Panc1 (cell line): ENCODE results near the gene DGKG.
A peak's percentile ranks its signal among the peaks of the same experiment; 100 is the strongest.

Experiments
- CTCF ChIP-seq: fragments of 450-650 bp; IDR thresholded peaks from 2 replicates; pipeline ENCODE4 v1.5.1; 2017; ENCODE audit warnings: mild to moderate bottlenecking
- POLR2AphosphoS5 ChIP-seq: IDR thresholded peaks from 2 replicates; pipeline ENCODE4 v1.6.1; 2012; ENCODE audit warnings: mild to moderate bottlenecking, low read depth, low read length, moderate library complexity
- REST ChIP-seq, 2 experiments: IDR thresholded peaks; 2 replicates each; pipeline ENCODE4 v1.6.1; 2011 to 2012; ENCODE audit warnings: low read depth in 2 of 2, control low read depth in 1 of 2, low read length in 1 of 2, mild to moderate bottlenecking in 1 of 2, moderate library complexity in 1 of 2; ENCODE audit not compliant: insufficient read depth in 1 of 2
- SIN3A ChIP-seq: IDR thresholded peaks from 2 replicates; pipeline ENCODE4 v1.6.1; 2012; ENCODE audit warnings: low read depth, mild to moderate bottlenecking, low read length, moderate library complexity, borderline replicate concordance; ENCODE audit not compliant: insufficient read depth

- TF ChIP-seq CTCF (no peak), POLR2AphosphoS5 (no peak), SIN3A (no peak), REST (IDR thresholded peaks at IDR 0.05; ENCODE audit: insufficient read depth in 1 of 2, low read depth in 2 of 2, low read length in 1 of 2) (peak; percentile 84 to 96)
Observed at GRCh38 chr3:186307594-186308221, 54.3 kb downstream of the DGKG start.
